ENCODE results near the gene MEAK7.
"Not testable (repeated sequence)": the region's sequence is repeated elsewhere in the genome, so short reads cannot be mapped to it uniquely, and the experiment has no call there.

MEAK7 gene

DNA sequence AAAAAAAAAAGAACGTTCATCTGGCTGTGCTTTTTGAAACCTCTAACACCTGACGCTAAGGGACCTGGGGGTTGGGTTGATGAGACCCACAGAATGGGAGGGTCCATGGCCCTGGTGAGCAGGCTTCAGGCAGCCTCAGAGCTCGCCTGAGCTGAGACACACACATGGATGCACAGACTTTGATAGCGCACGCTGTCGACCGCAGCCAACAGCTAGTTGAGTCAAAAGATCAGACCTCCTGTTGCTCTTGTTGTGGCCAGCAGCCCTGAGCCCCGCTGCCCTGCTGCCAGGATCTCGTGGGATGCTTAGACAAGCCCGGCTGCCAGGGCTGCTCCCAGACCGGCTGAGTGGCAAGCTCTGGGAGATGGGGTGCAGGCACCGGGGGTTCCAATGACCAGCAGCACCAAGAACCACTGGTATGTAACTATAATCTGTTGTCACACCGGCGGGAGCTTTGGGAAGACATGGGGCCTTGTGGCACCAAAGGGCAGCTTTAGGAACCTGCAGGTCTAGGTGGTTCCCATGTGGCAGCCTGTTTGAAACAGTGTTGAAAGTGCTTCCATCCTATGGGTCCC is 20.0 kb upstream of the MEAK7 start:
- H4K20me1 ChIP-seq, result no peaks in the 10 kb centered on the region

DNA sequence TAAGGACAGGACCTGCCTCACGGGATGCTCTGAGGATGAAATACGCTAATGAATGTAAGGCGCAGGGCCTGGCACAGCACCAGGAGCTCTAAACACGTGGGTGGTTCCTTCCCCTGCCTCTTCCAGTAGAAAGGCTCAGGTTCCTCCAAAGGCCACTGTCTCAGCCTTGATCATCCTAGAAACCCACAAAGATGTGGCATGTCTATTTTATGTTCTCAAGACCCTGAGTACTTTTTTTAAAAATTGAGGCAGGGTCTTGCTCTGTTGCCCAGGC is 17.0 kb upstream of the MEAK7 start:
- H3K4me3 ChIP-seq, result no peak overlapping the region
- no peaks in the 10 kb centered on the region for H3K9me3 ChIP-seq
- H3K36me3 ChIP-seq, result no peaks in the 10 kb centered on the region
- H3K27me3 ChIP-seq, result no peaks in the 10 kb centered on the region
- H3K27ac ChIP-seq, result no peak overlapping the region
- H3K9ac ChIP-seq, result no peak overlapping the region
- H3K4me2 ChIP-seq, result no peak overlapping the region
- peaks cover 73% of the 10 kb centered on the region for H3K4me1 ChIP-seq
- H4K20me1 ChIP-seq, result no peaks in the 10 kb centered on the region
- no peak for TF ChIP-seq Cebpa-rat (IDR thresholded peaks at IDR 0.05)

More for the DNA sequence above, 20.0 kb upstream of the MEAK7 start:
- no peak for TF ChIP-seq Cebpa-rat (IDR thresholded peaks at IDR 0.05)
- Histone ChIP-seq H3K4me2 (peak overlapping the region; percentile 57), H3K27me3 (no peaks in the 10 kb centered on the region), H3K9ac (no peak overlapping the region), H3K4me1 (peaks cover 74% of the 10 kb centered on the region), H3K36me3 (no peaks in the 10 kb centered on the region), H3K4me3 (no peak overlapping the region), H3K9me3 (peaks cover under 1% of the 10 kb centered on the region; the same call in 1 of the 2 replicates), H3K27ac (no peak overlapping the region)

DNA sequence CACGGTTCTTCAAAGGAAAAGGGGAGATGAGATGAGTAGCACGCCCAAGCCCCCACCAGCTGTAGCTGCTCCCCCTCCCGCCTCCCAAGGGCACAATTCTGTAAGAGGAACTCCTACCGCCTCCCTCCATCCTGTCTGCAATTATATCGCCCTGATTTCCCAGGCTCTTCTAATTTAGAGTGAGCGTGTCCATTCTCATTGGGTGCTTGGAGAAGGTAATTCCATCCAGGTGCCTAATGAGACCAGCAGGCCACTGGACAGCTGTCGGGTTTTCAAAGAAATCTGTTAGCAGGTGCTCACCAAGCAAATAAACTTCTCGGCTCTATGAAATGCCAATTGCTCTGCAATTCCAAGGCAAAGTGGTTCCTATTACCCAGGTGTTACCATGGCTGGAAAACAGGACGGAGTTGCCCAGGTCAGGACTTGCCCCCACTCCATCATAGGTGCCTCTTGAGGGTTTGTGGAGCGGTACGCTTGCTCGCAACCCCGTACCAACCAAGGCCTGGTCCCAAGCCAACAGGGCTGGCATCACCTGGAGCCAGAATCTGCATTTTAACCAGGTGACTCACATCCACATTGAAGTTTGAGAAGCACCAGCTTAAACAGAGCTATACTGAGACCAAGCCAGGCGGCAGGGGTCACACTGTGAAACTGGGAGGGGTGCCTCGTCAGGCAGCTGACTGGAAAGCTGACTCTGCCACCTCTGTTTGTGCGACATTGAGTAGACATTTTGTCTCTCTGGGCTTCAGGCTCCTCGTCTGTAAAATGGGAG is 16.5 kb upstream of the MEAK7 start:
- Histone ChIP-seq H3K4me2 (peak overlapping the region; percentile 46), H4K20me1 (no peaks in the 10 kb centered on the region), H3K36me3 (no peaks in the 10 kb centered on the region), H3K27ac (no peak overlapping the region), H3K4me3 (no peak overlapping the region), H3K27me3 (no peaks in the 10 kb centered on the region), H3K4me1 (peaks cover 74% of the 10 kb centered on the region), H3K9ac (no peak overlapping the region), H3K9me3 (no peaks in the 10 kb centered on the region)
- TF ChIP-seq Cebpa-rat (IDR thresholded peaks at IDR 0.05), result no peak

DNA sequence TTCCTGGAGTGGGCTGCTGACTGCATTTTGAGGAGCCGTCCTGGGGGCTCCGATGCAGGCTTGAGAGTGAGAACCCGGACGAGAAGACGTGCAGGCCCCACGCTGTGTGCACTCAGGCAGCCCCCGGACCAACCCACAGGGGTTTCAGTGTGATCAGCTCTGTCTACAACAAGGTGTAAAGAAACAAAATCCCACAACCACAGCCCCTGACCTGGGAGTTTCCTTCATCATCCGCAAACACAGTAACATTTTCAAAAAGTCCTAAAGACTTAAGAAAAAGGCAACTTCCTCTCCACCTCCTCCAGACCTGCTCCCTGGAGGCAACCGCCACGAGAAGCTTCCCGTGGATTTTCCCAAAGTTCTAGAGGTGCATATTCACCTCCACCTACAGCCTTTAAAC is 15.4 kb upstream of the MEAK7 start:
- Histone ChIP-seq H3K27ac (no peak overlapping the region), H3K27me3 (no peaks in the 10 kb centered on the region), H3K36me3 (no peaks in the 10 kb centered on the region), H3K9me3 (no peaks in the 10 kb centered on the region), H3K4me3 (no peak overlapping the region), H3K9ac (no peak overlapping the region), H3K4me2 (no peak overlapping the region), H4K20me1 (no peaks in the 10 kb centered on the region), H3K4me1 (peaks cover 72% of the 10 kb centered on the region)
- TF ChIP-seq Cebpa-rat (IDR thresholded peaks at IDR 0.05), result no peak

DNA sequence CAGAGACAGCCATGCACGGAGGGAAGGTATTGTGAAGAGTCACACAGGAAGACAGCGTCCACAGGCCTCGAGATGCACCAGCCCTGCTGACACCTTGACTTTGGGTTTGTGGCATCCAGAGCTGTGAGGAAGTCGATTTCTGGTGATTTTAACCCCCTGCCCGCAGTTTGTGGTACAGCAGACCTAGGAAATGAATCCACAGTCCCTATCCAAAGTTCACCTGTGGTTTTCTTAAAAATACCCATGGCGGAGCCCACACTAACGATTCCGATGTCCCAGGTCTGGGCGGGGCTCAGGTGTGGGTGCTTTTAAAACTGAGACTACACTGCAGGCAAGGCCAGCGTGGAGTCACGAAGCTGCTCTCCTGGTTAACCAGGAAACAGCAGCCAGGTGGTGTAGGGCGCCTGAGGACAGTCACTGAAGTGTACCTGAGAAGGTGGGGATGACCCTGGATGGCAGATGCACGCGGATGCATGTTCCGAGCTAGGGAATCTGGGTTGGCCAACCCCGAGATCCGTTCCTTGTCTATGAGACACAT is 14.4 kb upstream of the MEAK7 start:
- no peaks in the 10 kb centered on the region for H4K20me1 ChIP-seq
- H3K27ac ChIP-seq, result no peak overlapping the region
- TF ChIP-seq Cebpa-rat (IDR thresholded peaks at IDR 0.05), result no peak
- no peaks in the 10 kb centered on the region for H3K27me3 ChIP-seq
- peaks cover 71% of the 10 kb centered on the region for H3K4me1 ChIP-seq
- no peak overlapping the region for H3K9ac ChIP-seq
- no peak overlapping the region for H3K4me3 ChIP-seq
- H3K36me3 ChIP-seq, result no peaks in the 10 kb centered on the region
- H3K9me3 ChIP-seq, result no peaks in the 10 kb centered on the region
- H3K4me2 ChIP-seq, result no peak overlapping the region

DNA sequence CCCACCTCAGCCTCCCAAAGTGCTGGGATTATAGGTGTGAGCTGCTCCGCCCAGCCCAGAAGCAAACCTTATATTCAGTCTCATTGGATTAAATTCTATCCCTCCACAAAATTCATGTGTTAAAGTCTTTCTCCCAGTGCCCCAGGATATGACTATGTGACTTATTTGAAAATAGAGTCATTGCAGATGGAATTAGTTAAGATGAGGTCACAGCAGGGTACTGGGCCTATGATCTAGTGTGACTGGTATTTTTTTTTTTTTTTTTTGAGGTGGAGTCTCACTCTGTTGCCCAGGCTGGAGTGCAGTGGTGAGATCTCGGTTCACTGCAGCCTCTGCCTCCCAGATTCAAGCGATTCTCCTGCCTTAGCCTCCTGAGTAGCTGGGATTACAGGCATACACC is 13.8 kb upstream of the MEAK7 start:
- H3K27ac ChIP-seq, H3K9me3 ChIP-seq, H3K27me3 ChIP-seq, H3K4me3 ChIP-seq, H4K20me1 ChIP-seq, H3K9ac ChIP-seq, H3K4me2 ChIP-seq, H3K36me3 ChIP-seq: not testable (repeated sequence)
- H3K4me1 ChIP-seq, result peaks cover 70% of the 10 kb centered on the region

DNA sequence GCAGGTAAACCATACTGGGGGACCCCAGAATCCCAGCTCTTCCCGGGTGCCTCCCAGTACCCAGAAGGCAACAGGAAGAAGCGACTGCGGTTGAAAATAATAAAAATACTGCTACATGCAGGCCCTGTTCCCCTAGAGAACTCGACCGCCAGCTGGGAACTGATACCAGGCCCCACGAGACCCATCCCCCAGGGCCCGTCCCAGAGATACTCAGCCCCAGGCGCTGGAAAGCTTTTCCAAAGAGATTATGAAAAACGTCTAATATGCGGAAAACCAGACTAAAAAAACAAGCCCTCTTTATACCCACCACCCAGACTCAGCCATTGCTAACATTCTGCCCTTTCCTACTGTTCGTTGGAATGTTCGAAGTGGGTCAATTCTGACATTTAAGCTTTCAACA is 12.9 kb upstream of the MEAK7 start:
- no peak overlapping the region for H3K4me3 ChIP-seq
- H3K27ac ChIP-seq, result no peak overlapping the region

DNA sequence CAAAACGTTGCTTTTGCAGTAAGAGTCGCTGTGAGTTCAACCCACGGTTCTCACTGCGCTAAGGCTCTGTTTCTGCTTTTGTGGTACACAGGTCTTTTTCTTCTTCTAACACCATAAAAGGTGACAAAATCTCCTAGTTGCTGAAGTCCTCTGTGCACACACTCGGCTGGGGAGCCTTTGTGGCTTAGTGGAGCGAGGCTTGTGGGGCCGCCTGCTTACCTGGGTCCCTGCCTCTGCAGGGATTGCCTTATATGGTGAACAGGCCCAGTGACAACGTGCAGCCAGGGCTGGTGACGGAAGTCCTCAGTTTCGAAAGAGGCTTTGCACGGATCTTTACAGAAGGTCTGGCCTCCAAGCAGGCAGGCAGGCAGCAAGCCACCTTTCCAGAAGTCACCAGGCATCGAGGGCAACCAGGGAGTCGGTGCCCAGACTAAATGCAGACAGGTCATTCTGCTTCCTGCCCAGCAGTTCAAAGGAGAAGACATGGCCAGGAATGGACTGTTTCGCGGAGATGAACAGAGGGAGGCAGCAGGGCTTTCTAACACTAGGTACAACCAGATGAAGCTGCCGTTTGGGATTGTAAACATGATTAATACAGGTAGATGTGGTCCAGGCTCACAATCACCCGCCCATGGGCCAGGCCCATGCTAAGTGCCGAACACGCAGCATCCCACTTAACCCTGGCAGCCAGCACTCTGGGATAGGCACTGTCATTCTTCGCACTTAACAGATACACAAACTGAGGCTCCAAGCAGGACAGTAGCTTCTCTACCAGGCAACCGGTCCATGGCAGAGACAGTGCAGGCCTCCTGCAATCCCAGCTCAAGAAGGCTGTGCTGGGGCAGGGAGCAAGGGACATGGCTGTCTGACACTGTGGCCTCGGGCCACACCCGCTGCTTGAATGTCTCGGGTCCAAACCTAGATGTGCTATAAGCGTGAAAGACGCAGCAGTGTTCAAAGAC is 10.7 kb upstream of the MEAK7 start:
- TF ChIP-seq Cebpa-rat (IDR thresholded peaks at IDR 0.05), result no peak
- H4K20me1 ChIP-seq, result no peaks in the 10 kb centered on the region
- H3K4me2 ChIP-seq, result peak overlapping the region; percentile 61
- H3K9ac ChIP-seq, result peak overlapping the region; percentile 37; the same call in 1 of the 2 replicates
- H3K36me3 ChIP-seq, result no peaks in the 10 kb centered on the region
- H3K9me3 ChIP-seq, result no peaks in the 10 kb centered on the region
- H3K27ac ChIP-seq, result peak overlapping the region; percentile 45; the same call in 1 of the 2 replicates
- no peak overlapping the region for H3K4me3 ChIP-seq
- H3K4me1 ChIP-seq, result peaks cover 75% of the 10 kb centered on the region
- no peaks in the 10 kb centered on the region for H3K27me3 ChIP-seq

More for the DNA sequence above, 12.9 kb upstream of the MEAK7 start:
- H3K36me3 ChIP-seq, result no peaks in the 10 kb centered on the region
- peak overlapping the region; percentile 74 for H3K4me2 ChIP-seq
- no peak overlapping the region for H3K9ac ChIP-seq
- no peaks in the 10 kb centered on the region for H3K27me3 ChIP-seq
- H4K20me1 ChIP-seq, result no peaks in the 10 kb centered on the region
- H3K9me3 ChIP-seq, result no peaks in the 10 kb centered on the region
- no peak for TF ChIP-seq Cebpa-rat (IDR thresholded peaks at IDR 0.05)
- H3K4me1 ChIP-seq, result peaks cover 69% of the 10 kb centered on the region

DNA sequence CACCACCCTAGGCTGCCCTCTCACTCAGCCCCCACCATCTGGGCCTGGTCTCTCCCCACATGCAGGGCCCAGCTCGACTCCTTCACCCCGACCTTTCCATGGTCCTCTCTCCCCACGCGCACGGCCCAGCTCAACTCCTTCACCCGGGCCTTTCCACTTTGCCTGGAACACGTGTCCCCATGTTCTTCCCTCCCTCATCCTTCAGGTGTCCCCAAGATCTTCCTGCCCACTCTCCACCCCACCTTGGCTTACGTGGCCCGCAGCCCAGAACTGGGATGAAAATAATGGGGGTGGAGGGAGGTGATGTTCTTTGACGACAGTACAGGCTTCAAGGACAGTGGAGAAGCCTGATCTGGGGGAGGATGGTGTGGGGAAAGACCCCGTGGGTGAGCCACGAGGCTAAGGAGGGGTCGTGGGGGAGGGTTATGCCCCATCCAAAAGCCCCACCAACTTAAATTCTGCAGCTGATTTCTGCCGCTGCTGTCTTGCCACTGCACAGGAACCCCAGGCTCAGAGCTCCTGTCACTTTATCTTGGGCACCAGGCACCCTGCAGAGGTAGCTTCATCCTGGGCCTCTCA is 9.9 kb upstream of the MEAK7 start:
- no peak overlapping the region for H3K4me3 ChIP-seq
- peak overlapping the region; percentile 37; the same call in 1 of the 2 replicates for H3K9ac ChIP-seq
- H3K4me1 ChIP-seq, result peaks cover 76% of the 10 kb centered on the region
- no peak for TF ChIP-seq Cebpa-rat (IDR thresholded peaks at IDR 0.05)
- no peaks in the 10 kb centered on the region for H4K20me1 ChIP-seq
- no peaks in the 10 kb centered on the region for H3K36me3 ChIP-seq
- no peaks in the 10 kb centered on the region for H3K27me3 ChIP-seq
- peak overlapping the region; percentile 45; the same call in 1 of the 2 replicates for H3K27ac ChIP-seq
- H3K9me3 ChIP-seq, result no peaks in the 10 kb centered on the region
- peak overlapping the region; percentile 61 for H3K4me2 ChIP-seq

Data from BLaER1 (cell line).